HFFc6 (cell line): ENCODE measurements around the gene BRAT1. TPM values are rescaled to one million over a fixed set of nuclear protein-coding genes. Genes with fewer than 3 reads are reported as not detected.

Source experiments
- DNase-seq: peaks from one replicate; pipeline ENCODE4 v3.0.0-alpha.2; 2018
- H3K27ac Mint-ChIP-seq: 2 replicates; pipeline ENCODE4 v1.8.0; 2020; ENCODE audit warnings: mild to moderate bottlenecking, mixed read lengths
- H3K27me3 Mint-ChIP-seq: 2 replicates; pipeline ENCODE4 v1.8.0; 2021; ENCODE audit warnings: mild to moderate bottlenecking, moderate library complexity, mixed read lengths; ENCODE audit not compliant: insufficient read depth
- H3K36me3 Mint-ChIP-seq: 2 replicates; pipeline ENCODE4 v1.8.0; 2021; ENCODE audit warnings: low read depth, mixed read lengths
- H3K4me1 Mint-ChIP-seq: 2 replicates; pipeline ENCODE4 v1.8.0; 2020; ENCODE audit warnings: low read depth, mixed read lengths
- H3K4me3 Mint-ChIP-seq: 2 replicates; pipeline ENCODE4 v1.8.0; 2020; ENCODE audit warnings: mild to moderate bottlenecking, moderate library complexity, mixed read lengths
- H3K9me3 Mint-ChIP-seq: 2 replicates; pipeline ENCODE4 v1.8.0; 2020; ENCODE audit warnings: mild to moderate bottlenecking, mixed read lengths
- CTCF ChIP-seq: fragments of 200-600 bp; sonication (generic); IDR thresholded peaks from 2 replicates; pipeline ENCODE4 v1.5.0; 2021; ENCODE audit warnings: antibody characterized with exemption, mild to moderate bottlenecking
- total RNA-seq, 6 experiments: library from RNA; stranded (reverse); fragmentation: NEBNext Ultra II Directional; extraction: Animal tissue kit (Norgen Biotek cat#: 25700); gene quantifications; 2 replicates in 1 of 6; 3 replicates in 5 of 6; pipeline ENCODE4 v1.2.3, GENCODE V29; 2021

Gene BRAT1
- total RNA-seq, 6 experiments from 2014 or later, result 21.3 to 26.0 (median 23.3) TPM

GRCh38 chr7:2553831-2554581, 1.3 kb downstream of the BRAT1 start:
- H3K36me3 Mint-ChIP-seq, result peaks cover 12% of the 10 kb centered on the region; the same call in 1 of the 2 replicates
- no peak for TF ChIP-seq CTCF
- DNase-seq, result no peak
- H3K27ac Mint-ChIP-seq, result peak overlapping the region; percentile 40; the same call in 1 of the 2 replicates
- H3K4me1 Mint-ChIP-seq, result peaks cover 22% of the 10 kb centered on the region
- H3K4me3 Mint-ChIP-seq, result peak overlapping the region; percentile 88
- no peaks in the 10 kb centered on the region for H3K27me3 Mint-ChIP-seq
- no peaks in the 10 kb centered on the region for H3K9me3 Mint-ChIP-seq

GRCh38 chr7:2553108-2553507, 2.2 kb downstream of the BRAT1 start:
- TF ChIP-seq CTCF, result no peak
- Mint-ChIP-seq H3K4me1 (peaks cover 22% of the 10 kb centered on the region), H3K27me3 (no peaks in the 10 kb centered on the region), H3K4me3 (peak overlapping the region; percentile 41), H3K27ac (peak overlapping the region; percentile 51; the same call in 1 of the 2 replicates), H3K9me3 (no peaks in the 10 kb centered on the region), H3K36me3 (peaks cover 14% of the 10 kb centered on the region; the same call in 1 of the 2 replicates)
- no peak for DNase-seq

- H3K9me3 Mint-ChIP-seq, result no peaks in the 10 kb centered on the region
- H3K4me1 Mint-ChIP-seq, result peaks cover 17% of the 10 kb centered on the region
- H3K27ac Mint-ChIP-seq, result no peak overlapping the region
- no peak for TF ChIP-seq CTCF
- H3K36me3 Mint-ChIP-seq, result peaks cover 16% of the 10 kb centered on the region; the same call in 1 of the 2 replicates
- no peaks in the 10 kb centered on the region for H3K27me3 Mint-ChIP-seq
- DNase-seq, result no peak
- no peak overlapping the region for H3K4me3 Mint-ChIP-seq
Observed at GRCh38 chr7:2551418-2551817, 3.9 kb downstream of the BRAT1 start.

- Mint-ChIP-seq H3K4me3 (no peak overlapping the region), H3K4me1 (no peaks in the 10 kb centered on the region), H3K9me3 (no peaks in the 10 kb centered on the region), H3K27me3 (peaks cover 3% of the 10 kb centered on the region; the same call in 1 of the 2 replicates), H3K27ac (no peak overlapping the region), H3K36me3 (peaks cover 15% of the 10 kb centered on the region; the same call in 1 of the 2 replicates)
- no peak for TF ChIP-seq CTCF
- no peak for DNase-seq
Observed at GRCh38 chr7:2546776-2547586, 8.3 kb downstream of the BRAT1 start.

GRCh38 chr7:2545746-2546425, 9.4 kb downstream of the BRAT1 start:
- no peak for DNase-seq
- H3K27ac Mint-ChIP-seq, result no peak overlapping the region

More at GRCh38 chr7:2545746-2546425, 9.4 kb downstream of the BRAT1 start:
- Mint-ChIP-seq H3K4me1 (no peaks in the 10 kb centered on the region), H3K36me3 (peaks cover 15% of the 10 kb centered on the region; the same call in 1 of the 2 replicates), H3K27me3 (peaks cover 3% of the 10 kb centered on the region; the same call in 1 of the 2 replicates), H3K9me3 (no peaks in the 10 kb centered on the region), H3K4me3 (no peak overlapping the region)
- no peak for TF ChIP-seq CTCF
